Left hindlimb (tissue), 1 donor: ENCODE measurements around the gene STAT6.
"Not testable (repeated sequence)": the region's sequence is repeated elsewhere in the genome, so short reads cannot be mapped to it uniquely, and the experiment has no call there.

Experiments used
- DNase-seq: peaks from one replicate; pipeline ENCODE4 v3.0.0-alpha.2; 2018

The STAT6 gene

DNA sequence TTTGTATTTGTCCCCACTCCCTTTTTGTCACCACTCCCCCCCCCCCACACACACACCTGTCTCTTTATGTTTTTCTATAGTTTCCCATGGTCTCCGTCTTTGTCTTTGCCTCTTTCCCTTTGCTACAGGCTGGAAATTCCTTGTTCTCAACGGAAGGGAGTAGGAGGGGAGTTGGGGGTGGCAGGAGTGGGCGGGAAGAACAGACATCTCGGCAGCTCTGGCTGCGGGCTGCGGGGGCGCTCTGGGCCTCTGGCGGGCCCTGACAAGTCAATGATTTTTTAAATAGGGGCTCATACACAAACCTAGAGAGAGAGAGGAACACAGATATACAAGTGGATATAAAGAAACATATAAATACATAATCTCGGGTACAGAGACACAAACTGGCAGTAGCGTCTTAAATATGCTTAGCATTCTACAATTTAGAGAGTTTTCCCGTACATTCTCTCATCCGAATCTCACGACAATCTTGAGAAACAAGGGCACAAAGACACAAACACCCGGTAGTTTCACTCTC lies 24.6 kb downstream of the STAT6 start:
- DNase-seq, result peak; percentile 91

DNA sequence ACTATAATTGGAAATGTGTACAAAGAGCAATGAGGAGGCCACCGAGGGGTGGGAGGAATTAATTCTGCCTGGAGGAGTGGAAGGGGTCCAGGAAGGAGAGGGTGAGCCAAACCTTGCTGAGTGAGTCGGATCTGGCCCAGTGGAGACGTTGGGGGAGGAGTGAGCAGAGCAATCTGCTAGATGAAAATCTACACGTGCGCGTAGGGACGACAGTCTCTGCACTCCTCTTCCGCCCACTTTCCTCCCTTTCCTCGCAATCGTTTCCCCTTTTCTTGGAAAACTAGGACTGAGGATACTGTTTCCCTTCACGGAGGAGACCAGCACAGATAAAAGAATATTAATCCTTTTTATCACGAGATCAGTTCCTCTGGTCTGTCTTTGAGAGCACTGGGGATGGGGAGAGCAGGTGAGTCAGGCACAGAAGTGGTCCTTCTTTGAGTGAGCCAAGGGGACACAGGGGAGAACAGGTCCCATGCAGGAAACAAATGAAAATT lies 25.1 kb downstream of the STAT6 start:
- peak; percentile 89 for DNase-seq

DNA sequence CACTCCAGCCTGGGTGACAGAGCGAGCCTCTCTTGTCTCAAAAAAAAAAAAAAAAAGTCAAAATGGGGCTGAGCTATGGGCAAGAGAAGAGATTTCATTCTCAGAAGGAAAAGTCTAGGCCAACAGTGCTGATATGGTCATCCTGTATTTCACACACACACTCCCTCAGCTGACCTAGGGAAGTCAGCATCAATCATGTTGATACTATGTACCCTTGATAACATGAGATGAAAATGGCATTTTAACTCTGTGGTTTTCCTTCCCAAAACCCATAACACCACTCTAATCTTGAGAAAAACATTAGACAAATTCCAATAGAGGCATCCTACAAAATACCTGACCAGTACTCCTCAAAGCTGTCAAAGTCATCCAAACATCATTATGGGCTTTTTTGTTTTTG lies 30.3 kb downstream of the STAT6 start:
- DNase-seq, result no peak

DNA sequence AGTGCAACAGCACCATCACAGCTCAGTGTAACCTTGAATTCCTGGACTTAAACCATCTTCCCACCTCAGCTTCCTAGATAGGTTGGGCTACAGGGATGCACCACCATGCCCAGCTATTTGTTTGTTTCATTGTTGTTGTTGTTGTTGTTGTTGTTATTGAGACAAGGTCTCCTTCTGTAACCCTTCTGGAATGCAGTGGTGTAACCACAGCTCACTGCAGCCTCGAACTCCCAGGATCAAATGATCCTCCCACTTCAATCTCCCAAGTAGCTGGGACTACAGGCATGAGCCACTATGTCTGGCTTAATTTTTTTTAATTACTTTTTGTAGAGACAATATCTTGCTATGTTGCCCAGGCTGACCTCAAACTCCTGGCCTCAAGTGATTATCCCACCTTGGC lies 31.3 kb downstream of the STAT6 start:
- DNase-seq, result no peak

DNA sequence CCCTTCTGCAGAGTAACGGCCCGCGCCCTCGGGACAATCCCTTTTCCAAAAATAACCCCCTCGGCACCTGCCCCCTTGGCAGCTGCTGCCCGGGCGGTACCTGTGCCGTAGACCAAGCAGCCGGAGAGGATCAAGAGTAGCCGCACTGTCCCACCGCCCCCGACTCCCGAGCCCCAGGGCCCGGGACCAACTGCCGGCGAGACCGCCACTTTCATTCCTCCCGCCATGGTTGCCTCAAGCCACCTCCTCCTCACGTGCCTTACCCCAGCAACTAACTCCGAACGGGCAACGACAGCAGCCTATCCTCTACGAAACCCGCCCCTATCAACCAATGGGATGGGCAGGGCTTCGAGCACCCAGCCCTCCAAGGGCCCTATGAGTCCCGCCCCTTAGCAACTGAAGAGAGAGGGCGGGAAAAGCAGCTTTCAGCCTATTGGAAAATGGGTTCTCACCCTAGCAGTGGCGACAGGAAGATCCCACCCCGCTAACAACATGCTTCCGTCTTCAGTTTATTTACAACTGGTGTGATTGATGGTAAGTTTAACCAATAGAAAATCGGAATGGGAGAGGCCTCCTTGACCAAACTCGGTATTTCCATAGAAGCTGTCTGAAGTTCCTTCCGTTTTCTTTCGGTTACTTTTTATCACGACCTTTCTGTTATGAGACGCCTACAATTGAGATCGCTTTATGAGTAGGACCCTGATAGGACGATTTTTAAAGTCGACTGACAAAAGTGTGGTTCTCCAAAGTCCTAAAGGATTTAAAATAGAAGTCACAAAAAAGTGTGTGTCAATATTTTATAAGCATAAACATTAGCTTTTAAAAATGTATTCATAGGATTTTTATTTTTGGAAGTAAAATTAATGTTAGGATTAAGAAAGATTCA lies 32.4 kb downstream of the STAT6 start, which contains the start of gene NEMP1:
TSS of gene NEMP1 (minus strand) at position 273 of the 886 bp plus-strand sequence. CDS start at position 227, 46 bp downstream.
- peak; percentile 99 for DNase-seq

DNA sequence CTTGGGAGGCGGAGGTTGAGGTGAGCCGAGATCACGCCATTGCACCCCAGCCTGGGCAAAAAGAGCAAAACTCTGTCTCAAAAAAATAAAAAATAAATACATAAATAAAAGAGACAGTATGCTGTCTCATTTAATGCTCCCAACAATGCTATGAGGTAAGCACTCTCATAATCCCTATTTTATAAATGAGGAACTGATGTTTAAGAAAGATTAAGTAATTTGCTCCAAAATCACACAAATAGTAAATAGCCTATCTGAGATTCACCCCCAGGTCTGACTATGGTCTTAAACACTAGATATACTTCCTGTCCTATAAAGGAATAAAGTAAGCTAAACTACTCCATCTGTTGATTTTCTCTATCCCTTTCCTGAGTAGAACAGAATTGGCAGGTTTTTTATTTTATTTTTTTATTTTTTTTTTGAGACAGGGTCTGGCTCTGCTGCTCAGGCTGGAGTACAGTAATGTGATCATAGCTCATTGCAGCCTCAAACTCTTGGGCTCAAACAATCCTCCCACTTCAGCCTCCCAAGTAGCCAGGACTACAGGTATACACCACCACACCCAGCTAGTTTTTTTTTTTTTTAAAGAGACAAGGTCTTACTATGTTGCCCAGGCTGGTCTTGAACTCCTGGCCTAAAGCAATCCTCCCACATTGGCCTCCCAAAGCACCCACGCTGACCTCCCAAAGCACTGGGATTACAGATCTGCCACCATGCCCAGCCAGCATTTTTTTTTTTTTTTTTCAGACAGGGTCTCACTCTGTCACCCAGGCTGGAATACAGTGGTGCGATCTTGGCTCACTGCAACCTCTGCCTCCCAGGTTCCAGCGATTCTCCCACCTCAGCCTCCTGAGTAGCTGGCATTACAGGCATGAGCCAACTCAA lies 37.4 kb downstream of the STAT6 start:
- not testable (repeated sequence) for DNase-seq

DNA sequence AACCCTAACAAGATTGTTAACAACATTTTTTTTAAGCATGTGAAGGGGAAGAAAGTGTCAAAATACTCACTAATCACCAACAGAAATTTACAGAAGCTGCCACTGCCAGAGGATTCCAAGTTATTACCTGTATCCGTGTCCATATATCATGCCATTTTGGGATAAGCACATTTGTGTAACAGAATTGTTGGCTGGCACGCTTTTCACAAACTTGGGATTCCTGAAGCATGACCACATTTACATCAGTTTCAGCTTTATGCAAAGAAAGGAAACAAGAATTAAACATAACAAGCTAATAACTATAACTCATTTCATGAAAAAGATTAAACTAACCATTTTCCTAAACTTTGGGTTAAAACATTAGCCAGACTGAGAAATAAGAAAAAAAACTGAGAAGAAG lies 38.5 kb downstream of the STAT6 start:
- no peak for DNase-seq

DNA sequence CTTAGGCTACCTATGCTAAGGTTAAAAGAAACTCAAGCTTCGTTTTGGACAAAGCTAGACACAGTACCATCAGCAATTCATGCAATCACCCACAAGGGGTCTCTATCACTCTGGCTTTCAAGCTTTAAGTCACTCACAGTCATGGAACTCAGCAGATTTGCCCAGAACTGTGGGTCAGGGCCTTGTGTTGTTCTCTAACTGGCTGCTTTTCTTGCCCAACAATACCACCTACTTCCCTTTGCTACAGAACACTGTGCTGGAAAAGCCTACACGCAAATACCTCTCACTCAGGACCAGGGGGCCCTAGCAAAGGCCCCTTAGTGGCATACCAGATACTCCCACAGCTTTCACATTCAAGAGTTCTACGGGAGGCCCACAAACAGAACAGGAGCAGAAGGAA lies 41.6 kb downstream of the STAT6 start:
- DNase-seq, result peak; percentile 66

DNA sequence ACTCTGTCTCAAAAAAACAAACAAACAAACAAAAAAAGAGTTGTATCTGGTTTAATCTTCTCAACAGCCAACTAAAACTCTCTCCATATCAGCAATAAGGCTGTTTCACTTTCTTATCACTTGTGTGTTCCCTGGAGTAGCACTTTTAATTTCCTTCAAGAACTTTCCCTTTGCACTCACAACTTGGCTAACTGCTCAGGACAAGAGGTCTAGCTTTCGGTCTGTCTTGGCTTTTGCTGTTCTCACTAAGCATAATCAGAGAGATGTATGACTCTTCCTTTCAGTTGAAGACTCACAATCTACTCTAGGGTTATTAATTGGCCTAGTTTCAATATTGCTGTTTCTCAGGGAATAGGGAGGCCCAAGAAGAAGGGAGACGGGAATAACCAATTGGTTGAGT lies 44.9 kb downstream of the STAT6 start:
- DNase-seq, result no peak

DNA sequence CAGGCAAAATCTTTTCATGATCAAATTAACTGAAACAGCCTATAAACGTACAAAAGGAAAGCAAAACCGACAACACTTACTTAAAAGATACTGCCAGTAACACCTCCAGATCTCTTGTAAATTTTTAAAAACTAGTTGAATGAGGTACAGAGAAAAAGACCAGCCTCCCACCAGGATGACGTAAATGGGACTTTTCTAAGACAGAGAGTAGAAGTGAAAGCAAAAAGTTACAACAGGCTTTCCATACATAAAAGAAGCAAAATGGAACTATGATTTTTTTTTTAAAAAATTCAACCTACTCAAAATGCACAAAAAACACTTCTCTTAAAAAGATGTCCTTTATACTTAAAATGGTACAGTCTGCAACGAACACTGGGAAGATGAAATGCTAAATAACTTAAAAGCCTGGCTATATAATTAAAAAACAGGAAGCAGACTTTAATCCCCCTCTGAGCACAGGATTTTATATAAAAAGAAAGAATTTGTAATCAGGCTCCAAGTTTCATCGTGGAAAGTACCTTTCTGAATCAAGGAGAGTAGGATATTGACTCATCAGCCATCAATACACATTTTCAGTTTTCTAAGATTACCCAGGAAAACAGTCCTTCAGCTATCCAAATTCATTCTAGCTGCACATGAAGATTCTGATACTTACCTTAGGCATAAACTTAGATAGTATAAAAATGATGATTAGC lies 47.0 kb downstream of the STAT6 start:
- DNase-seq, result no peak

DNA sequence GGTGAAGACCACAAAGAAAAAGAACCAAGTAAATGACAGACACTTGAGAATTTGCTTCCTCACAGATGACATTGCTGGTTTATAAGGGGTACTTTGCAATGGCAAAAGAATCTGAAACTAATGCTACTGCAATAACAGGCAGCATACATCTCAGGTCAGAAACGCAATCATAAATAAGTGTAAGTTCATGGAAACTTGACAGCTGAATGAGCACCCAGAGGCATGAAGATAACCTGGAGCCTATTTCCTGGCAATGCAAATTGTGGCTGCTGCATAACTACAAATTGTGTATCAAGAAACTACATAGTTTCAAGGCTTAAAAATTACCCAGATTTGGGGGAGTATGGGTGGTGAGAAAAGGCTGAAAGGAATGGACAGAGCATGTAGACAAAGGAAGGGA lies 52.7 kb downstream of the STAT6 start:
- DNase-seq, result no peak

DNA sequence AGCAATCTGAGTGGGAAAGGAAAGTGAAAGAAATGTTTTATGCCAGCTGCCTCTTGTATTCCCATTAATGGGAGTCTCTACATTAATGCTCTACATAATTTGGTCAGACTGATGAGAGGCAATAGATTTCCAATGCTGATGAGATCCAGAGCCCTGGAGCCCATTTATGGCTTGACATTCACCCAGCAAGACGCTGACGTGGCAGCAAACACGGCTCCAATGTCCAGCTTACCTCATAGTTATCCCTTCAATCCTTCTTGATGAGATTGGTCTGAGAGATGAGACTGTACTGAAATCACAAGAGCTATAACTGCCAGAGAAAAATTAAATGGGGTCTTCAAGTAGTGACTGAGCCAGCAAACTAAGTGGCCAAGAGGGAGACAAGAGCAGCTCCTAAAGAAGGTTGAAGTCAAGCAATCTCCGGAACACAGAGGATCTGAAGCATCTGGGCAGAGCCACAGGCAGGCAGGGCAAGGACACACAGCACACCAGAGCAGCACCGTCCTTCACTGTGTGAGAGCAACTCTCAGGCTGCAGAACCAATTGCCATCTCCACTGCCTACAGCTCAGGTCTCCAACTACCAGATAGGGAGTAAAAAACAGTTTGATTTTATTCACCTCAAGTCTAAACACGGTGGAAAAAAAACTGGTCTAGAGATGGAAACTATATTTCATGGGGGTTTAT lies 54.0 kb downstream of the STAT6 start:
- DNase-seq, result no peak

DNA sequence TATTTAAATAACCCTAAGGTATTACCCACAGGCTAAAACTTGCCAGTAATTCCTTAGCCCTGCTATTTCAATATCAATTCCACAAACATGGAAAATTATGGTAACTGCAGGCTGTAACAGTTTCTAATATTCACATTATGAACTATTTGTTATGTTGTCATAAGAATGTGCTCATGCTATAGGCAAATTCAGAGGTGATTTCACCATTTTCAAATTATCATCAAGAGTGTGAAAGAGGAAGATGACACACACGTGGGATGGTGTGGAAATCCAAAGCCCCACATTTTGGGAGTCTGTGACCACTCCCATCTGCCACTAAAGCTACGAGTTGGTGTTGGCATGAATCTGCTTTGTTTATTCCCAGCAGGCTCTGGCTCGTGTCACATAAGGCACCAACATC lies 55.3 kb downstream of the STAT6 start:
- no peak for DNase-seq

DNA sequence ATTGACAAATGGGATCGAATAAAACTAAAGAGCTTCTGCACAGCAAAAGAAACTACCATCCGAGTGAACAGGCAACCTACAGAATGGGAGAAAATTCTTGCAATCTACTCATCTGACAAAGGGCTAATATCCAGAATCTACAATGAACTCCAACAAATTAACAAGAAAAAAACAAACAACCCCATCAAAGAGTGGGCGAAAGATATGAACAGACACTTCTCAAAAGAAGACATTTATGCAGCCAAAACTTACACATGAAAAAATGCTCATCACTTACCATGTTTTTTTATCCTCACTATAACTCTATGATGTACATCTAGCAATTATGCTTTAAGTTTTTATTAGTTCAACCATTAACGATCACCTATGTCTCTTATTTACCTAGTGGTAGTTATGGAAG lies 57.3 kb downstream of the STAT6 start:
- DNase-seq, result not testable (repeated sequence)

DNA sequence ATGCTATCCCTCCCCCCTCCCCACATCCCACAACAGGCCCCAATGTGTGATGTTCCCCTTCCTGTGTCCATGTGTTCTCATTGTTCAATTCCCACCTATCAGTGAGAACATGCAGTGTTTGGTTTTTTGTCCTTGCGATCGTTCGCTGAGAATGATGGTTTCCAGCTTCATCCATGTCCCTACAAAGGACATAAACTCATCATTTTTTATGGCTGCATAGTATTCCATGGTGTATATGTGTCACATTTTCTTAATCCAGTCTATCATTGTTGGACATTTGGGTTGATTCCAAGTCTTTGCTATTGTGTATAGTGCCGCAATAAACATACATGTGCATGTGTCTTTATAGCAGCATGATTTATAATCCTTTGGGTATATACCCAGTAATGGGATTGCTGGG lies 58.0 kb downstream of the STAT6 start:
- not testable (repeated sequence) for DNase-seq

DNA sequence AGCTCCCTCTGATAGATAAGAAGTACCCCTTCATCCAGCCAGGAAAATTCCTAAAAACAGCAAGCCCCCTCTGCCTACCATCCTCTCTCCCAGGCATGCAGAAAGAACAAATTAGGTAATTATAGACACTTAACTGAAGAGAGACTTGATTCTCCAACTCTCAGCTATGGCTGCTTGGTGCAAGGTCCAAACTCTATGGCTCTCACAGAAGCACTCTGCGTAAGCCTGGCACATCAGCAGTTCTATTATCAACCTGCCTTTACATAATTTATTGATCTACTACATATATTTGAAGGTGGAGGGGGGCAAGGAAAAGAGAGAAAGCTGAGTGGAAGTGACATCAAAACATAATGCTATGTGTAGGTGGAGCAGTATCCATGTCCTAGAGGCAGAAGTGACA lies 60.2 kb downstream of the STAT6 start:
- no peak for DNase-seq

DNA sequence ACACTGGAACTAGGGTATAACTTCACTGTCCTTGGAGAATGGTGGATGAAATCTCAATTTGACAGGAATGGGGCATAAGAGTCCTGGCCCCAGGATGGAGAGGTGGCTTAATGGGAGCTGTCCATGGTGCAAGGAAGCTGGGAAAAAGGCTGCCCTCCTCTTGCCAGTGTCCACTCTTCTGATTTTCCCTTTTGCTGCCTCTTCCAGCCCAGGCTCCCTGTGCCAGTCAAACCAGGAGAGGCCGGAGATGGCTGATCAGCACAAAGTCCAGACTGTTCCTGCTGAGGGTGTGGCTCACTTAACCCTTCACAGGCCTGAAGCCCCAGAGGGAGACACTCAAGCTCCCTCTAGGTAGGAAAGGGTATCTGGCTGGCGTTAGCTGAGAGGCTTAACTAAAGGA lies 61.3 kb downstream of the STAT6 start, which contains the start of gene MYO1A:
TSS of gene MYO1A (minus strand) at position 240 of the 400 bp plus-strand sequence. CDS start 1,806 bp downstream, outside the sequence.
- no peak for DNase-seq

DNA sequence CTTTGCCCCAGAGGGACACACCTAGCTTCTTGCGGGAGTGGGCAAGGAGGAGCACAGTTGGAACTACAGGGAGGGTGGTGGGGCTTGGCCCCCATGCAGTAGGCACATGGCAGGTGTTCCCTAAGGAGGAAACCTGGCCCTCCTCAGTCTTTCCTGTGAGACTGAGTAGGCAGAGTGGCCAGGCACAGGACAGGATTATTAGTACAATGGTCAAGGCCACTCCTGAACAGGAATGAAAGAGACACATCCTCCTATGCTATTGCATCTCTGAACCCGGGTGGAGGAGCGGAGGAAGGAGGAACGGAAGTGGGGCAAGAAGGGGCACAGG lies 62.1 kb downstream of the STAT6 start:
- DNase-seq, result no peak

DNA sequence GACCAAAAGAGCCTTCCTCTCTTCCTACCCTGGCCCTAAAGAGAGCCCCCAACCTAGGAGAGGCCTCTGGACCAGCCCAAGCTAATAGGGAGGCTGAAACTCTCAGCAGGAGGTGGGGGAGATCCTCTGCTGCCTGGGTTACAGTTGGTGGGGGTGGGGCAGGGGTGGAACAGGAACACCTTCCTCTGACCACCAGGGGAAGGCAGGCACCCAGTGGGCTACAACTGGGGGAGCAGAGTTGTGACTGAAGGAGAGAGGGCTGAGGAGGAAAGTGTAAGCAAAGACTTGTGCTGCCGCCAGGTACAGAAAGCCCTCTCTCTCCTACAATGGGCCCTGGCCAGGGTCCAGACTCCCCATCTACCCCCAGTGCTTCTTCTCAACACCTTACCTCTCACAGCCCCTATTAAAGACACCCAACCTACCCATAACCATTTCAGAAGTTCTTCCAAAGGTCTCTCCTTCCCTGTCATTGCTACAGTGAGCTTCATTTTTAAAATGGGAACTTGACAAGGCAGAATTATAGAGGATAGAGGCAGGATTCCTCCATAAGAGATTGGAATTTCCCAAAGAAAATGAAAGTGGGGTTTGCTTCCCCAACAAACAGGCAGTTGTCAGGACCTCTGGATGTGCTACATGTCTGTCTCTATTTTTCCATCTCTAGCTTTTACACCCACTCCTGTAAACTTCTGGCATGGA lies 62.6 kb downstream of the STAT6 start:
- no peak for DNase-seq

DNA sequence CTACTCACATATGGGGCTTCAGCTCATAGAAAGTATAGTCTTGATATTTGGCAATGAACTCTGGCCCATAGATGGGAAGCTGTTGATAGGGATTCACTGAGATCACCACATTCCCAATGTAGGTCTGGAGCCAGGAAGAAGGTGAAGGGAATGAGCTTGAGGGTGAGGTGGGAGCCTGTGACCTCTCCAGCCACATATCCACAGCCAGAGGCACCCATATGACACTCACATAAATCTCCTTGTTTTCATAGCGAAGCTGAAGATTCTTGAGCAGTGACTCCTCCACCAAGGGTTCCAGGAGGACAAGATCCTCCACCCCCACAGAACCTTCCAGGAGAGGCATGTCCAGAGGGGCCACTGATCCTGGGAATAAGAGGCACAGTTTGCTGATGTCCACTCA lies 63.2 kb downstream of the STAT6 start:
- DNase-seq, result no peak
